Epithelial cell of proximal tubule (primary cell): ENCODE results near the gene UGT1A8. TPM values are rescaled to one million over a fixed set of nuclear protein-coding genes. Genes with fewer than 3 reads are reported as not detected.
"Not testable (repeated sequence)": the region's sequence is repeated elsewhere in the genome, so short reads cannot be mapped to it uniquely, and the experiment has no call there.

ENCODE experiments used
- DNase-seq: peaks from one replicate; pipeline ENCODE4 v3.0.0-alpha.2; 2011; ENCODE audit warnings: low read depth
- H3K4me3 ChIP-seq: 2 replicates; pipeline ENCODE4 v1.5.1; 2011; ENCODE audit warnings: low read depth, mild to moderate bottlenecking, low read length
- total RNA-seq: library from RNA; depleted of rRNA; stranded (reverse); fragments of >200 nt; gene quantifications from 2 replicates; pipeline ENCODE4 v1.2.3, GENCODE V29; 2015
- TF ChIP-seq, protein P1 (sequence below): conservative IDR thresholded peaks from 2 replicates; pipeline ENCODE4 v1.5.1; 2012; ENCODE audit warnings: low read depth, mild to moderate bottlenecking, low read length

UGT1A8 gene
- total RNA-seq, 1 donor from 2014 or later = not detected

DNA sequence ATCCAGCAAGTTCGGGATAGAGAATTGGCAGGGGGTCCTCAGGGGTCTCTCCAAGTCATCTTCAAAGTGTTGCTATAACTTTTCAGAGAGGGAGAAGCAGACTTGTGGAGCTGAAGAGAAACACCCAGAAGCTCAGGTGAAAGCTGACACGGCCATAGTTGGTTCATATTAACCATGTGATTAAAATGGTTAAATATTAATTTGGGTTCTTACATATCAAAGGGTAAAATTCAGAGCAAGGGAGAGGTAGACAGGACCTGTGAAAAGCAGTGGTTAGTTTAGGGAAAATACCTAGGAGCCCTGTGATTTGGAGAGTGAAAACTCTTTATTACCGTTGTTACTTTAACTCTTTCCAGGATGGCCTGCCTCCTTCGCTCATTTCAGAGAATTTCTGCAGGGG is 75.2 kb downstream of the UGT1A8 start, which contains the start of gene UGT1A6:
TSS of gene UGT1A6 (plus strand) at position 243 of the 400 bp plus-strand sequence. CDS start at position 358, 115 bp downstream.
- DNase-seq = no peak
- peak within 1 kb of the TSS; percentile 48 for H3K4me3 ChIP-seq
- TF ChIP-seq, protein P1, sequence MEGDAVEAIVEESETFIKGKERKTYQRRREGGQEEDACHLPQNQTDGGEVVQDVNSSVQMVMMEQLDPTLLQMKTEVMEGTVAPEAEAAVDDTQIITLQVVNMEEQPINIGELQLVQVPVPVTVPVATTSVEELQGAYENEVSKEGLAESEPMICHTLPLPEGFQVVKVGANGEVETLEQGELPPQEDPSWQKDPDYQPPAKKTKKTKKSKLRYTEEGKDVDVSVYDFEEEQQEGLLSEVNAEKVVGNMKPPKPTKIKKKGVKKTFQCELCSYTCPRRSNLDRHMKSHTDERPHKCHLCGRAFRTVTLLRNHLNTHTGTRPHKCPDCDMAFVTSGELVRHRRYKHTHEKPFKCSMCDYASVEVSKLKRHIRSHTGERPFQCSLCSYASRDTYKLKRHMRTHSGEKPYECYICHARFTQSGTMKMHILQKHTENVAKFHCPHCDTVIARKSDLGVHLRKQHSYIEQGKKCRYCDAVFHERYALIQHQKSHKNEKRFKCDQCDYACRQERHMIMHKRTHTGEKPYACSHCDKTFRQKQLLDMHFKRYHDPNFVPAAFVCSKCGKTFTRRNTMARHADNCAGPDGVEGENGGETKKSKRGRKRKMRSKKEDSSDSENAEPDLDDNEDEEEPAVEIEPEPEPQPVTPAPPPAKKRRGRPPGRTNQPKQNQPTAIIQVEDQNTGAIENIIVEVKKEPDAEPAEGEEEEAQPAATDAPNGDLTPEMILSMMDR = no peak

DNA sequence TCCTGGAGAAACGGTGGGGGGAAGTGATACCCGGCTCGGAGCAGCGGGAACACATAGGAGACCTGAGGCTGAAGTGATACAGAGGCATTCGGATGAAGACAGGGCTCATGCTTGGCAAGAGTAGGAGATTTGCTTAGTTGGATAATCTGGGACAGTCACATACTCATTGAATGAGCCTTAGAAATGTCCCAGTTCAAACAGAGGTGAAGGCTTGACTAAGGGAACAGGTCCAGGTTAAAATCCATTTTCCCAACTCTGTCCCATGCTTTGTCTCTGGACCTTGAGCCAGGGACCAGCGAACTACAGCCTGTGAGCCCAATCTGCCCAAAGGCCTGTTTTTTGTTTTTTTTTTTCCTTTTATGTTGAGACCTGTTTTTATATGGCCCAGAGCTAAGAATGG is 76.5 kb downstream of the UGT1A8 start:
- DNase-seq = no peak
- TF ChIP-seq, protein P1 = no peak
- peak overlapping the region; percentile 48 for H3K4me3 ChIP-seq

DNA sequence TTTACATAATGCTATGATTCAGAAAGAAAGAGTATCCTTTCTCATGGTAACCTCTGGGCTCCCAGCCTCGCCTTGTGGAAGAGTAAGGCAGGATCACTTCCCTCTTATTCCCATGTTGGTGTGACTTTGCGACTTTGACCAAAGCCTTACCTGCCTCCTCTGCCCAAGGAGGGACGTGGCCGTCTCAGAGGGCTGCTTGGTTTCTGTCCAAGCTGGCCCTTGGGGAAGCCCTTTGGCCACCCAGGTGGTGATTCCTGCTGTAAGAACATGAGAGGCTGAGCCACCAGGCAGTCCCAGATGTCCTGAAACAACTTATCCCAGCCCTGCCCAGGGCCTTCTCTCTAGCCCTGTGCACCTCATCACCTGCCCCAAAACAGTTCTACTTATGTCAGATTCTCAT is 81.3 kb downstream of the UGT1A8 start:
- H3K4me3 ChIP-seq = no peak overlapping the region
- TF ChIP-seq, protein P1 = no peak
- no peak for DNase-seq

DNA sequence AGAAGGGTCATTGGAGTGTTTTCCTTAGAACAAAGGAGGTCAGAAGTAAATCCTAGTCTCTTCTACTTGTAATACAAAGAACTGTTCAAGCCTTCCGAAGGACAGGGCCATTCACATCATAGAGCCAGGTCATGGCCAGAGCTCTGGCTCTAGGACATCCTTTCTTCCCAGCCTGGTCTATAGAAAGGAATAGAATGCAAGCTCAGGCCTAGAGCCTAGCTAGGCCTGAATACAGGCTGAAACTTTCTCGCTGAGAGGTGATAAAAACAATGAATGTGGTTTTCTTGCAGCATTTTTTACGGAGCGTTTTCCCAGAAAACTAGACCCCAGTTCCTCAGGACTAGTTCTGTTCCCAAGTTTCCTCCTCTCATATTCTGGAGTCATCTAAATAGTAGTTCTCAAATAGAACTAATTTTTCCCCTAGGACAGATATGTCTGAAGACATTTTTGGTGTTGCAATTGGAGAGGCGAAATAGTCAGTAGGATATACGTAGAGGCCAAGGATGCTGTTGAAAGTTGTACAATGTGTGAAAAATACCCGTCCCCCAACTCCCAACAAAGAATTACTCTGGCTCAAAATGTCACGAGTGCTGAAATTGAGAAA is 82.1 kb downstream of the UGT1A8 start:
- H3K4me3 ChIP-seq = no peak overlapping the region
- TF ChIP-seq, protein P1 = no peak
- no peak for DNase-seq

DNA sequence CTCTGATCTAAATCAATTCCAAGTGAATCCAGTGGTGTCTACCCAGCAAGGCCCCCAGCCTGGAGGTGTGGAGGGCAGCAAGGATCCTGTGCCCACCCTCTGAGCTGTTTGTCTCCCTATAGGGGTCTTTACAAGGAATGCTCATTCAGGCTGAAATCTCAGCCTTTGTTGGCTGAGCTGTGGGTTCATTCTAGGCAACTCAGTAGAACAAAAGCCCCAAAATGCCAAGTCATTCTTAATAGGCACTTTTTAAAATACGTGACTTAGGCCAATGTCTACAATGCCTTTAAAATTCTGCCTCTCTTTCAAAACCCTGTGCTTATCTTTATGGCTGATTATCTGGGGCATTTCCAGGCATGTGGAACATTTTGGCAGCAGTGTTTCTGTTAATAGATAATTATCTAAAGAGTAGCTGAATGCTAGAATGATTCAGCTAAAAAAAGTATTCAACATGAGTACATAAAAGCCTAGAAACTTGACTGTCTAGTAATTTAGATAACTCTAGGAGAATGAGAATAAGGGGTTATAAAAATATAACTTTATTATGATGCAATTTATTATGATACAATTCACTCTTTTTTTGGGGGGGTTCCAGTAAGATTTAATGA is 82.7 kb downstream of the UGT1A8 start:
- no peak overlapping the region for H3K4me3 ChIP-seq
- peak; percentile 92 for DNase-seq
- TF ChIP-seq, protein P1 = no peak

DNA sequence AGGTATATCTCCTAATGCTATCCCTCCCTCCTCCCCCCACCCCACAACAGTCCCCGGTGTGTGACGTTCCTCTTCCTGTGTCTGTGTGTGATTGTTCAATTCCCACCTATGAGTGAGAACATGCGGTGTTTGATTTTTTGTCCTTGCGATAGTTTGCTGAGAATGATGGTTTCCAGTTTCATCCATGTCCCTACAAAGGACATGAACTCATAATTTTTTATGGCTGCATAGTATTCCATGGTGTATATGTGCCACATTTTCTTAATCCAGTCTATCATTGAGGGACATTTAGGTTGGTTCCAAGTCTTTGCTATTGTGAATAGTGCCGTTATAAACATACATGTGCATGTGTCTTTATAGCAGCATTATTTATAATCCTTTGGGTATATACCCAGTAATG is 83.4 kb downstream of the UGT1A8 start:
- not testable (repeated sequence) for H3K4me3 ChIP-seq, DNase-seq

DNA sequence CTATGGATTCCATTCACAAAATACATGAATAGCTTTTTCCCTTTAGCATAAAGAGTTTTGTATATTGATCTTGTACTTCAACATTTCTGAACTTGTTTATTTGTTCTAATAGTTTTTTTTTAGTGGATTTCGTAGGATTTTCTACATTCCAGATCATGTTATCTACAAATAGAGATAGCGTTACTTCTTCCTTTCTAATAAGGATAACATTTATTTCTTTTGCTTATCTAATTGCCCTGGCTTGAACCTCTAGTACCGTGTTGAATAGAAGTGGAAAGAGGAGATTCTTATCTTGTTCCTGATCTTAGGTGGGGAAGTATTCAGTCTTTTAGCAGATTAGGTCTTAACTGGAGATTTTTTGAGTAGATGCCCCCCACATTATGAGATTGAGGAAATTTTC is 84.8 kb downstream of the UGT1A8 start:
- TF ChIP-seq, protein P1 = no peak
- DNase-seq = no peak
- H3K4me3 ChIP-seq = no peak overlapping the region
